ENCODE measurements around the gene STAP2.

The STAP2 gene

GRCh38 chr19:4338441-4339355 lies at the start of gene STAP2:
Gene STAP2 (minus strand): TSS chr19:4338827. CDS start chr19:4338753, 74 bp downstream.
- DNase-seq (ENCODE audit: low spot score), result no peak

- DNase-seq (ENCODE audit: low spot score), result no peak
Observed at GRCh38 chr19:4386041-4386782, 47.6 kb upstream of the STAP2 start.

- no peak for DNase-seq (ENCODE audit: low spot score)
Observed at GRCh38 chr19:4385291-4386040, 46.8 kb upstream of the STAP2 start.

- peak; percentile 59 for DNase-seq (ENCODE audit: low spot score)
Observed at GRCh38 chr19:4380254-4380727, 41.7 kb upstream of the STAP2 start.

GRCh38 chr19:4379383-4380253 lies 41.0 kb upstream of the STAP2 start:
- peak; percentile 30 for DNase-seq (ENCODE audit: low spot score)

GRCh38 chr19:4378886-4379285 lies 40.3 kb upstream of the STAP2 start:
- DNase-seq (ENCODE audit: low spot score), result no peak

GRCh38 chr19:4376991-4377781 lies 38.6 kb upstream of the STAP2 start:
- no peak for DNase-seq (ENCODE audit: low spot score)

GRCh38 chr19:4376671-4376990 lies 38.0 kb upstream of the STAP2 start:
- no peak for DNase-seq (ENCODE audit: low spot score)

GRCh38 chr19:4376028-4376670 lies 37.5 kb upstream of the STAP2 start:
- no peak for DNase-seq (ENCODE audit: low spot score)

- DNase-seq (ENCODE audit: low spot score), result no peak
Observed at GRCh38 chr19:4375164-4376027, 36.8 kb upstream of the STAP2 start.

- no peak for DNase-seq (ENCODE audit: low spot score)
Observed at GRCh38 chr19:4374498-4375163, 36.0 kb upstream of the STAP2 start.

GRCh38 chr19:4373601-4374497 lies 35.2 kb upstream of the STAP2 start:
- DNase-seq (ENCODE audit: low spot score), result no peak

GRCh38 chr19:4373013-4373367 lies 34.4 kb upstream of the STAP2 start:
- DNase-seq (ENCODE audit: low spot score), result no peak

- no peak for DNase-seq (ENCODE audit: low spot score)
Observed at GRCh38 chr19:4372165-4373012, 33.8 kb upstream of the STAP2 start.

GRCh38 chr19:4371247-4372164 lies 32.9 kb upstream of the STAP2 start:
- DNase-seq (ENCODE audit: low spot score), result no peak

All from CD4-positive, alpha-beta T cell treated with Interleukin-15 for 4 hours (primary cell).